GM12878 (cell line): ENCODE data around the gene PRKAG3. TPM values are rescaled to one million over a fixed set of nuclear protein-coding genes. Genes with fewer than 3 reads are reported as not detected.

Experiments used
- ATAC-seq: fragments of 200-7000 bp; cut with Tn5 transposase; 3 replicates; pipeline ENCODE4 v1.9.1; 2020; ENCODE audit warnings: mild to moderate bottlenecking, moderate library complexity
- BruUV-seq: library from RNA; stranded (reverse); fragments of 400-500 nt; replicated peaks from 2 replicates; lab custom pipeline; 2021; lab: Mats Ljungman, UMichigan
- CTCF ChIA-PET: fragments of 300-600 bp; sonication (Branson Sonifier 250); formaldehyde crosslinking; extraction: SDS; loops from one replicate; lab custom pipeline; 2021; ENCODE audit warnings: inconsistent platforms; lab: Yijun Ruan, JAX
- POLR2A ChIA-PET: fragments of 350-600 bp; formaldehyde crosslinking; extraction: SDS; loops from one replicate; lab custom pipeline; 2021; ENCODE audit warnings: inconsistent platforms; lab: Charles Lee
- RAD21 ChIA-PET: fragments of 300-600 bp; sonication (Branson Sonifier 250); formaldehyde crosslinking; loops from one replicate; lab custom pipeline; 2023; ENCODE audit warnings: antibody characterized with exemption; ENCODE audit not compliant: unreplicated experiment; lab: Charles Lee
- SMC1A ChIA-PET: fragments of 300-600 bp; sonication (Branson Sonifier 250); formaldehyde crosslinking; loops from one replicate; lab custom pipeline; 2023; ENCODE audit not compliant: unreplicated experiment, uncharacterized antibody; lab: Charles Lee
- DNase-seq: peaks from one replicate; pipeline ENCODE4 v3.0.0-alpha.2; 2011; ENCODE audit warnings: low read depth, low spot score
- FAIRE-seq: peaks from 3 replicates; lab custom pipeline; 2011; peaks lifted over from hg19 to GRCh38; lab: Jason Lieb, UNC
- H2AFZ ChIP-seq: 2 replicates; pipeline ENCODE4 v1.6.0; 2011; ENCODE audit warnings: low read depth, low read length, control low read depth; ENCODE audit not compliant: control insufficient read depth
- H3K27ac ChIP-seq: 2 replicates; pipeline ENCODE4 v1.5.1; 2011; ENCODE audit warnings: control low read depth; ENCODE audit not compliant: control insufficient read depth, insufficient read depth
- H3K27me3 ChIP-seq, 2 experiments: replicated peaks in 1 of 2; 2 replicates each; pipeline versions ENCODE4 v1.6.0 to v1.6.1; 2011; ENCODE audit warnings: low read length in 1 of 2; ENCODE audit not compliant: control insufficient read depth in 2 of 2, insufficient read depth in 2 of 2
- H3K36me3 ChIP-seq, 2 experiments: 2 replicates each; pipeline ENCODE4 v1.5.1; 2011; ENCODE audit warnings: low read length in 1 of 2; ENCODE audit not compliant: control insufficient read depth in 2 of 2, insufficient read depth in 2 of 2
- H3K4me1 ChIP-seq: 2 replicates; pipeline ENCODE4 v1.6.1; 2011; ENCODE audit warnings: mild to moderate bottlenecking, low read length, moderate library complexity, mixed read lengths; ENCODE audit not compliant: control insufficient read depth, insufficient read depth
- H3K4me2 ChIP-seq: 2 replicates; pipeline ENCODE4 v1.6.0; 2011; ENCODE audit warnings: control low read depth; ENCODE audit not compliant: control insufficient read depth, insufficient read depth
- H3K4me3 ChIP-seq: fragments of 200-600 bp; sonication (generic); 2 replicates; pipeline ENCODE4 v1.5.1; 2016
- H3K79me2 ChIP-seq: 2 replicates; pipeline ENCODE4 v1.6.0; 2011; ENCODE audit warnings: low read length; ENCODE audit not compliant: control insufficient read depth, insufficient read depth
- H3K9ac ChIP-seq: 2 replicates; pipeline ENCODE4 v1.8.0; 2011; ENCODE audit warnings: low read length, control low read depth, mixed read lengths; ENCODE audit not compliant: control insufficient read depth, insufficient read depth
- H3K9me3 ChIP-seq: replicated peaks from 3 replicates; pipeline ENCODE4 v1.5.1; 2011; ENCODE audit warnings: mild to moderate bottlenecking, low read length; ENCODE audit not compliant: control insufficient read depth, insufficient read depth
- H4K20me1 ChIP-seq: 2 replicates; pipeline ENCODE4 v1.6.0; 2011; ENCODE audit not compliant: control insufficient read depth, insufficient read depth
- BCLAF1 ChIP-seq: fragments of 450-650 bp; IDR thresholded peaks from 2 replicates; pipeline ENCODE4 v1.6.1; 2017; ENCODE audit warnings: antibody characterized with exemption, mild to moderate bottlenecking, moderate library complexity
- BMI1 ChIP-seq: fragments of 450-650 bp; IDR thresholded peaks from 2 replicates; pipeline ENCODE4 v1.6.1; 2016; ENCODE audit warnings: mild to moderate bottlenecking, moderate library complexity, borderline replicate concordance
- CBFB ChIP-seq: IDR thresholded peaks from 2 replicates; pipeline ENCODE4 v1.6.1; 2016; ENCODE audit warnings: antibody characterized with exemption, low read depth
- FOS ChIP-seq: IDR thresholded peaks from 3 replicates; pipeline ENCODE4 v1.6.1; 2011; ENCODE audit warnings: borderline replicate concordance; ENCODE audit not compliant: insufficient read length; ENCODE audit errors: extremely low read depth
- FOXM1 ChIP-seq: IDR thresholded peaks from 2 replicates; pipeline ENCODE4 v1.6.1; 2012; ENCODE audit warnings: low read depth, mild to moderate bottlenecking, inconsistent platforms, low read length, moderate library complexity
- HDGF ChIP-seq: fragments of 450-650 bp; IDR thresholded peaks from 2 replicates; pipeline ENCODE4 v1.6.1; 2016; ENCODE audit warnings: antibody characterized with exemption
- IKZF1 ChIP-seq: fragments of 450-650 bp; conservative IDR thresholded peaks from 2 replicates; pipeline ENCODE4 v1.6.1; 2017; ENCODE audit warnings: antibody characterized with exemption, mild to moderate bottlenecking
- KAT2A ChIP-seq: conservative IDR thresholded peaks from 2 replicates; pipeline ENCODE4 v1.6.1; 2011; ENCODE audit warnings: low read depth, low read length; ENCODE audit not compliant: control insufficient read depth
- PAX8 ChIP-seq: fragments of 450-650 bp; IDR thresholded peaks from 2 replicates; pipeline ENCODE4 v1.6.1; 2017; ENCODE audit warnings: mild to moderate bottlenecking, moderate library complexity
- POU2F2 ChIP-seq: IDR thresholded peaks from 3 replicates; pipeline ENCODE4 v1.6.1; 2011; ENCODE audit warnings: low read depth, mild to moderate bottlenecking, low read length, borderline replicate concordance
- RAD51 ChIP-seq: fragments of 450-650 bp; IDR thresholded peaks from 2 replicates; pipeline ENCODE4 v1.6.1; 2016; ENCODE audit warnings: moderate library complexity, mild to moderate bottlenecking, inconsistent platforms
- RBBP5 ChIP-seq: fragments of 200-600 bp; sonication (generic); conservative IDR thresholded peaks from 2 replicates; pipeline ENCODE4 v1.6.1; 2016
- SPI1 ChIP-seq: IDR thresholded peaks from 2 replicates; pipeline ENCODE4 v1.6.1; 2011; ENCODE audit warnings: low read depth, mild to moderate bottlenecking, low read length, moderate library complexity, borderline replicate concordance; ENCODE audit not compliant: insufficient read depth
- SREBF1 ChIP-seq: IDR thresholded peaks from 2 replicates; pipeline ENCODE4 v1.6.1; 2012; ENCODE audit warnings: mild to moderate bottlenecking, low read length
- TCF3 ChIP-seq: IDR thresholded peaks from 2 replicates; pipeline ENCODE4 v1.6.1; 2012; ENCODE audit warnings: low read depth, mild to moderate bottlenecking, low read length, borderline replicate concordance; ENCODE audit not compliant: insufficient read depth
- ZBED1 ChIP-seq: IDR thresholded peaks from 2 replicates; pipeline ENCODE4 v1.6.1; 2016; ENCODE audit warnings: borderline replicate concordance
- WGBS: methylation state at CpG from one replicate; pipeline ENCODE4 v1.1.6; 2016; ENCODE audit warnings: low lambda C conversion rate; ENCODE audit not compliant: insufficient replicate concordance, insufficient coverage; ENCODE audit errors: missing lambda C conversion rate; 5-methylcytosine and 5-hydroxymethylcytosine counted together
- in situ Hi-C: fragments of 300-500 bp; cut with MboI; formaldehyde crosslinking; loops from 9 replicates; pipeline ENCODE4 v1.14.3; 2018; ENCODE audit warnings: mixed read lengths
- intact Hi-C: fragments of 100-400 bp; cut with micrococcal nuclease; formaldehyde crosslinking; loops from one replicate; pipeline ENCODE4 v1.14.2; 2022; ENCODE audit not compliant: unreplicated experiment
- polyA plus RNA-seq, 11 experiments: library from polyadenylated mRNA; depleted of rRNA in 4 of 11; unstranded in 6 of 11; stranded (reverse) in 5 of 11; fragments of >200 nt; fragmentation: Nextera tagmentation in 4 of 11; fragmentation: Illumina TruSeq in 1 of 11; extraction: Ambion mirVana in 4 of 11; extraction: Trizol in 1 of 11; gene quantifications; 1 replicate in 1 of 11; 2 replicates in 10 of 11; pipeline versions ENCODE4 v1.2.1 to v1.2.3, GENCODE V29; 2011 to 2016; ENCODE audit warnings: inconsistent platforms in 2 of 11, missing spikeins in 2 of 11, low read depth in 1 of 11
- total RNA-seq, 4 experiments: library from RNA; depleted of rRNA in 3 of 4; stranded (reverse); fragments of >200 nt in 3 of 4; fragmentation: Illumina TruSeq in 1 of 4; extraction: Trizol in 1 of 4; gene quantifications; 2 replicates each; pipeline versions ENCODE4 v1.2.1 to v1.2.3, GENCODE V29; 2013 to 2021
- TF ChIP-seq, protein P1 (sequence below): IDR thresholded peaks from 2 replicates; pipeline ENCODE4 v1.6.1; 2012; ENCODE audit warnings: low read depth, low read length, improper control_type of control experiment

The PRKAG3 gene
- total and polyA plus RNA-seq, 10 of the 15 experiments (the other 5 are each of a cell fraction or from before 2014, with no cell fraction given): 0.04 to 0.12 (median 0.06) TPM; not detected in 7

- 52% methylated on average over 3 of the region's 3 CpGs for WGBS
- ChIA-PET RAD21 (no interaction called here), POLR2A (no interaction called here), CTCF (interaction anchor here (0.7 kb wide), 1 partner anchor 1374 kb away, joined by 3 read pairs; no protein-coding TSS in a partner anchor), SMC1A (interaction anchor here (1.2 kb wide), 1 partner anchor 15 kb away, joined by 5 read pairs; no protein-coding TSS in a partner anchor)
- no peak overlapping the region for H2AFZ ChIP-seq
- no peaks in the 10 kb centered on the region for H3K4me1 ChIP-seq
- intact Hi-C loops: no loop called here
- no peak for FAIRE-seq
- H3K9ac ChIP-seq: no peak overlapping the region
- peaks cover 0 to 9% of the 10 kb centered on the region in 2 experiments; a peak in 3 of 4 replicates for H3K27me3 ChIP-seq
- no peak overlapping the region for H3K4me2 ChIP-seq
- no peaks in the 10 kb centered on the region for H4K20me1 ChIP-seq
- no peak for DNase-seq
- H3K9me3 ChIP-seq: no peaks in the 10 kb centered on the region
- no peak overlapping the region for H3K27ac ChIP-seq
- BruUV-seq: no TSS peak
- no peaks in the 10 kb centered on the region for H3K79me2 ChIP-seq
- in situ Hi-C loops: no loop called here
- H3K4me3 ChIP-seq: no peak overlapping the region
- no peaks in the 10 kb centered on the region for H3K36me3 ChIP-seq
- TF ChIP-seq RAD51: no peak
- no peak for TF ChIP-seq SREBF1
- no peak for TF ChIP-seq FOS
- no peak for TF ChIP-seq KAT2A
- no peak for TF ChIP-seq CBFB
- TF ChIP-seq PAX8: no peak
- no peak for ATAC-seq
These were observed 917 bp upstream of the PRKAG3 start for GRCh38 chr2:218832520-218832919.

GRCh38 chr2:218832081-218832480, 478 bp upstream of the PRKAG3 start:
- no peaks in the 10 kb centered on the region for H3K4me1 ChIP-seq
- ChIA-PET CTCF (no interaction called here), SMC1A (interaction anchor here (1.2 kb wide), 1 partner anchor 15 kb away, joined by 5 read pairs; no protein-coding TSS in a partner anchor), POLR2A (no interaction called here), RAD21 (no interaction called here)
- H3K27me3 ChIP-seq: peaks cover 0 to 7% of the 10 kb centered on the region in 2 experiments; a peak in 3 of 4 replicates
- H3K9ac ChIP-seq: no peak overlapping the region
- no peaks in the 10 kb centered on the region for H3K36me3 ChIP-seq
- no peak for ATAC-seq
- no peaks in the 10 kb centered on the region for H3K9me3 ChIP-seq
- WGBS: 33% methylated on average over 3 of the region's 3 CpGs
- no peaks in the 10 kb centered on the region for H3K79me2 ChIP-seq
- in situ Hi-C loops (no loop called here), intact Hi-C loops (no loop called here)
- no TSS peak for BruUV-seq
- H2AFZ ChIP-seq: no peak overlapping the region
- no peak overlapping the region for H3K27ac ChIP-seq
- no peak overlapping the region for H3K4me3 ChIP-seq
- H4K20me1 ChIP-seq: no peaks in the 10 kb centered on the region
- no peak for DNase-seq
- H3K4me2 ChIP-seq: no peak overlapping the region
- no peak for FAIRE-seq
- TF ChIP-seq IKZF1 (no peak), RBBP5 (no peak), FOXM1 (no peak), POU2F2 (no peak), ZBED1 (no peak), SPI1 (no peak), TCF3 (no peak), BCLAF1 (no peak), HDGF (no peak), BMI1 (no peak)
- TF ChIP-seq, protein P1, sequence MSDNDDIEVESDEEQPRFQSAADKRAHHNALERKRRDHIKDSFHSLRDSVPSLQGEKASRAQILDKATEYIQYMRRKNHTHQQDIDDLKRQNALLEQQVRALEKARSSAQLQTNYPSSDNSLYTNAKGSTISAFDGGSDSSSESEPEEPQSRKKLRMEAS: no peak
